Thyroid gland (tissue), 4 donors: ENCODE results near the gene TRABD2B. TPM values are rescaled to one million over a fixed set of nuclear protein-coding genes. Genes with fewer than 3 reads are reported as not detected.

Source experiments
- DNase-seq, 2 donors: peaks; one replicate each; pipeline ENCODE4 v3.0.0-alpha.2; 2019
- H3K27ac ChIP-seq, 3 donors: fragments of 200-600 bp; sonication (generic); 1 replicate in 2 of 3; 2 replicates in 1 of 3; pipeline ENCODE4 v1.5.1; 2016 to 2019; ENCODE audit warnings: mild to moderate bottlenecking in 1 of 3, moderate library complexity in 1 of 3
- H3K27me3 ChIP-seq: fragments of 200-600 bp; sonication (generic); one replicate; pipeline ENCODE4 v1.5.1; 2019
- H3K36me3 ChIP-seq, 2 donors: fragments of 200-600 bp; sonication (generic); one replicate each; pipeline ENCODE4 v1.5.1; 2016 to 2019
- H3K4me1 ChIP-seq, 2 donors: fragments of 200-600 bp; sonication (generic); one replicate each; pipeline ENCODE4 v1.5.1; 2017 to 2019
- H3K4me3 ChIP-seq, 3 donors: fragments of 200-600 bp; sonication (generic); replicated peaks in 1 of 3; 1 replicate in 2 of 3; 2 replicates in 1 of 3; pipeline ENCODE4 v1.5.1; 2016; ENCODE audit warnings: mild to moderate bottlenecking in 1 of 3
- H3K9me3 ChIP-seq: fragments of 200-600 bp; sonication (generic); one replicate; pipeline ENCODE4 v1.5.1; 2017
- POLR2A ChIP-seq, 2 donors: fragments of 450-650 bp; IDR thresholded peaks; one replicate each; pipeline ENCODE4 v1.6.1; 2017; ENCODE audit warnings: antibody characterized with exemption in 2 of 2, mild to moderate bottlenecking in 2 of 2, moderate library complexity in 1 of 2
- WGBS, 2 donors: methylation state at CpG; one replicate each; pipeline ENCODE4 v1.1.5; 2017; 5-methylcytosine and 5-hydroxymethylcytosine counted together
- intact Hi-C: fragments of 100-400 bp; cut with DNase I; formaldehyde crosslinking; loops from one replicate; pipeline ENCODE4 v1.15.1; 2023
- total RNA-seq, 4 donors: library from RNA; depleted of rRNA; stranded (reverse); fragments of >200 nt; gene quantifications; one replicate each; pipeline ENCODE4 v1.2.3, GENCODE V29; 2016
- TF ChIP-seq, protein P1 (sequence below), 6 experiments: fragments of 200-600 bp in 3 of 6; fragments of 450-650 bp in 3 of 6; sonication (generic) in 3 of 6; IDR thresholded peaks; one replicate each; pipeline ENCODE4 v1.5.1; 2016 to 2019; ENCODE audit warnings: antibody characterized with exemption in 6 of 6, mild to moderate bottlenecking in 2 of 6, inconsistent platforms in 1 of 6, moderate library complexity in 1 of 6

The TRABD2B gene
- total RNA-seq, 4 donors from 2014 or later, result 0.34 to 1.1 (median 0.63) TPM

DNA sequence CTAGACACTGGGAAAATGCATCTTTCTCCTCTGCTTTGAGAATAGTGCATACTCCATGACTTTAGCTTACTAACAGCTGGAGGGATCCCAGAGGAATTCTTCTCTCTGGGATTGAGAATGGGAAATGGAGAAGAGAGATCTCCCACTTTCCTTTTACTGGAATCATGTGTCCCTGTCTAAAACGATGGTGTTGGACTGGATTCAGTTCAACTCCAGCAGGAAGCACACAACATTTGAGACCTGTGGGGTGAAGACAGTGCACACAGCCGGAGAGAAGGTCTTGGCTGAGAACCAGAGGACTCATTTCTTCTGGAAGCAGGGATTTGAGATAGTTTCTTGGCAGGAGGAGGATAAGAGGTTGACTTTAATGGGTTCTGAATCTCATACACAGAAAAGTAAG is 58.7 kb downstream of the TRABD2B start:
- Histone ChIP-seq H3K4me1 (peaks cover 0 to 4% of the 10 kb centered on the region in 2 donors), H3K27ac (no peak overlapping the region), H3K4me3 (no peak overlapping the region), H3K36me3 (no peaks in the 10 kb centered on the region), H3K27me3 (no peaks in the 10 kb centered on the region), H3K9me3 (no peaks in the 10 kb centered on the region)
- intact Hi-C loops, result no loop called here
- TF ChIP-seq, protein P1, sequence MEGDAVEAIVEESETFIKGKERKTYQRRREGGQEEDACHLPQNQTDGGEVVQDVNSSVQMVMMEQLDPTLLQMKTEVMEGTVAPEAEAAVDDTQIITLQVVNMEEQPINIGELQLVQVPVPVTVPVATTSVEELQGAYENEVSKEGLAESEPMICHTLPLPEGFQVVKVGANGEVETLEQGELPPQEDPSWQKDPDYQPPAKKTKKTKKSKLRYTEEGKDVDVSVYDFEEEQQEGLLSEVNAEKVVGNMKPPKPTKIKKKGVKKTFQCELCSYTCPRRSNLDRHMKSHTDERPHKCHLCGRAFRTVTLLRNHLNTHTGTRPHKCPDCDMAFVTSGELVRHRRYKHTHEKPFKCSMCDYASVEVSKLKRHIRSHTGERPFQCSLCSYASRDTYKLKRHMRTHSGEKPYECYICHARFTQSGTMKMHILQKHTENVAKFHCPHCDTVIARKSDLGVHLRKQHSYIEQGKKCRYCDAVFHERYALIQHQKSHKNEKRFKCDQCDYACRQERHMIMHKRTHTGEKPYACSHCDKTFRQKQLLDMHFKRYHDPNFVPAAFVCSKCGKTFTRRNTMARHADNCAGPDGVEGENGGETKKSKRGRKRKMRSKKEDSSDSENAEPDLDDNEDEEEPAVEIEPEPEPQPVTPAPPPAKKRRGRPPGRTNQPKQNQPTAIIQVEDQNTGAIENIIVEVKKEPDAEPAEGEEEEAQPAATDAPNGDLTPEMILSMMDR (IDR thresholded peaks at IDR 0.05), result no peak
- no peak for TF ChIP-seq POLR2A (IDR thresholded peaks at IDR 0.05)
- DNase-seq, result no peak
- WGBS, 2 donors, result 20 to 26% methylated on average over 2 of the region's 2 CpGs

- Histone ChIP-seq H3K36me3 (no peaks in the 10 kb centered on the region), H3K4me3 (no peak overlapping the region), H3K4me1 (peaks cover 0 to 4% of the 10 kb centered on the region in 2 donors), H3K27me3 (no peaks in the 10 kb centered on the region), H3K9me3 (no peaks in the 10 kb centered on the region), H3K27ac (no peak overlapping the region)
- DNase-seq, result no peak
- no peak for TF ChIP-seq POLR2A (IDR thresholded peaks at IDR 0.05)
- TF ChIP-seq, protein P1 (IDR thresholded peaks at IDR 0.05), result no peak
- intact Hi-C loops, result no loop called here
- WGBS, 2 donors, result 94% methylated on average over 5 of the region's 5 CpGs
Measured at GRCh38 chr1:47937586-47938254, 59.5 kb downstream of the TRABD2B start.

GRCh38 chr1:47936916-47937551 is 60.2 kb downstream of the TRABD2B start:
- no peaks in the 10 kb centered on the region for H3K9me3 ChIP-seq
- TF ChIP-seq, protein P1 (IDR thresholded peaks at IDR 0.05), result no peak
- TF ChIP-seq POLR2A (IDR thresholded peaks at IDR 0.05), result no peak
- DNase-seq, result no peak
- peaks cover 0 to 4% of the 10 kb centered on the region in 2 donors for H3K4me1 ChIP-seq
- 90 to 93% methylated on average over 1 of the region's 1 CpG for whole genome bisulfite sequencing, 2 donors
- intact Hi-C loops, result no loop called here
- no peak overlapping the region for H3K27ac ChIP-seq
- H3K36me3 ChIP-seq, result no peaks in the 10 kb centered on the region
- no peak overlapping the region for H3K4me3 ChIP-seq
- no peaks in the 10 kb centered on the region for H3K27me3 ChIP-seq

DNA sequence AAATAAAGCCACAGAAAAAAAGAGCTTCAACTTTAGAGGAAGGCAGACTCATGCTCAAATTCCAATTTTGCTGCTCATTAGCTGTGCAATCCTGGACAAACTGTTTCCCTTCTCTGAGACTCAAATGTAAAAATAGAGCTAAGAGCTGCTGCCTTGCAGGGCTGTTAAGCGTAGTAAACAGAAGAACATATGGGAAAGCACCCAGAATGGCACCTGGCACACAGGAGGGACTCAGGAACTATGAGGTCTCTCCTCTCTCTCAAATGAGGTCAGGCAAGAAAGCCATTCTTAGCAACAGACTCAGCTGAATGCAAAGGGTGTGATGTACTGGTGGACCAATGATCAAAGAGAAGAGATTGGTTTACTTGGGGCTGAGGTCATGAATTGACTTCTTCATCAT is 61.3 kb downstream of the TRABD2B start:
- intact Hi-C loops, result no loop called here
- no peak for DNase-seq
- no peaks in the 10 kb centered on the region for H3K36me3 ChIP-seq
- H3K9me3 ChIP-seq, result no peaks in the 10 kb centered on the region
- TF ChIP-seq, protein P1 (IDR thresholded peaks at IDR 0.05), result no peak
- no peak for TF ChIP-seq POLR2A (IDR thresholded peaks at IDR 0.05)
- H3K4me3 ChIP-seq, result no peak overlapping the region
- WGBS, 2 donors, result 43 to 94% methylated on average over 1 of the region's 1 CpG
- H3K4me1 ChIP-seq, result peaks cover 0 to 4% of the 10 kb centered on the region in 2 donors
- no peaks in the 10 kb centered on the region for H3K27me3 ChIP-seq
- H3K27ac ChIP-seq, result no peak overlapping the region

GRCh38 chr1:47935163-47935562 is 62.0 kb downstream of the TRABD2B start:
- no peak overlapping the region for H3K4me3 ChIP-seq
- 55 to 63% methylated on average over 4 of the region's 4 CpGs for WGBS, 2 donors
- no peak for DNase-seq
- no peaks in the 10 kb centered on the region for H3K36me3 ChIP-seq
- H3K27ac ChIP-seq, result no peak overlapping the region
- no peaks in the 10 kb centered on the region for H3K4me1 ChIP-seq
- H3K9me3 ChIP-seq, result no peaks in the 10 kb centered on the region
- TF ChIP-seq, protein P1 (IDR thresholded peaks at IDR 0.05), result no peak
- TF ChIP-seq POLR2A (IDR thresholded peaks at IDR 0.05), result no peak
- intact Hi-C loops, result no loop called here
- H3K27me3 ChIP-seq, result no peaks in the 10 kb centered on the region
